Vagina (tissue), 2 donors: ENCODE data around the gene NLRP12.

Source experiments
- CTCF ChIP-seq, 3 experiments: fragments of 450-650 bp in 2 of 3; fragments of 200-600 bp in 1 of 3; sonication (generic) in 1 of 3; IDR thresholded peaks; one replicate each; pipeline ENCODE4 v1.5.1; 2017 to 2019; ENCODE audit warnings: antibody characterized with exemption in 3 of 3, mild to moderate bottlenecking in 2 of 3, moderate library complexity in 2 of 3
- POLR2AphosphoS5 ChIP-seq, 2 donors: sonication (generic); formaldehyde crosslinking; IDR thresholded peaks; one replicate each; pipeline ENCODE4 v1.9.0; 2017; ENCODE audit warnings: antibody characterized with exemption in 2 of 2, mild to moderate bottlenecking in 2 of 2, low read depth in 1 of 2; ENCODE audit not compliant: insufficient read depth in 1 of 2

- TF ChIP-seq CTCF (IDR thresholded peaks at IDR 0.05), result no peak
- peak; percentile 78 to 86 for TF ChIP-seq POLR2AphosphoS5 (IDR thresholded peaks at IDR 0.05; ENCODE audit: insufficient read depth in 1 of 2, low read depth in 1 of 2)
Measured at GRCh38 chr19:53867225-53868090, 43.3 kb upstream of the NLRP12 start, which contains the start of gene MYADM.
